Thyroid gland (tissue), 4 donors: ENCODE results near the gene PUSL1.

ENCODE experiments used
- POLR2A ChIP-seq, 2 donors: fragments of 450-650 bp; IDR thresholded peaks; one replicate each; pipeline ENCODE4 v1.6.1; 2017; ENCODE audit warnings: antibody characterized with exemption in 2 of 2, mild to moderate bottlenecking in 2 of 2, moderate library complexity in 1 of 2
- TF ChIP-seq, protein P1 (sequence below), 6 experiments: fragments of 200-600 bp in 3 of 6; fragments of 450-650 bp in 3 of 6; sonication (generic) in 3 of 6; IDR thresholded peaks; one replicate each; pipeline ENCODE4 v1.5.1; 2016 to 2019; ENCODE audit warnings: antibody characterized with exemption in 6 of 6, mild to moderate bottlenecking in 2 of 6, inconsistent platforms in 1 of 6, moderate library complexity in 1 of 6

DNA sequence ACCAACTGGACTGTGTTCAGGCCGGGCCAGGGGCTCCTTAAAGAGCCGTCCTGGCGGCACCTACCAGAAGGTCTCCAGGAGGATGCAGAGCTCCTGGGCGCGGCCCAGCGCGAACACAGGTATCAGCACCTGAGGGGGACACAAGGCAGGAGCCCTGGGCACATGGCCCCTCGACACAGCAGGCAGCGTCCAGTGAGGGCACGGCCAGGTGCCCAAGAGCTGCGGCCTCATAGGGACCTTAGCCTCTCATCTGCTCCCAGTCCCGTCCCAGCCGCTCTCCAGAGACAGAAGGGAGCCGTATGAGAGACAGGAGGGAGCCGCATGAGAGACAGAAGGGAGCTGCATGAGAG is 5.8 kb downstream of the PUSL1 start:
- no peak for TF ChIP-seq POLR2A (IDR thresholded peaks at IDR 0.05)
- TF ChIP-seq, protein P1, sequence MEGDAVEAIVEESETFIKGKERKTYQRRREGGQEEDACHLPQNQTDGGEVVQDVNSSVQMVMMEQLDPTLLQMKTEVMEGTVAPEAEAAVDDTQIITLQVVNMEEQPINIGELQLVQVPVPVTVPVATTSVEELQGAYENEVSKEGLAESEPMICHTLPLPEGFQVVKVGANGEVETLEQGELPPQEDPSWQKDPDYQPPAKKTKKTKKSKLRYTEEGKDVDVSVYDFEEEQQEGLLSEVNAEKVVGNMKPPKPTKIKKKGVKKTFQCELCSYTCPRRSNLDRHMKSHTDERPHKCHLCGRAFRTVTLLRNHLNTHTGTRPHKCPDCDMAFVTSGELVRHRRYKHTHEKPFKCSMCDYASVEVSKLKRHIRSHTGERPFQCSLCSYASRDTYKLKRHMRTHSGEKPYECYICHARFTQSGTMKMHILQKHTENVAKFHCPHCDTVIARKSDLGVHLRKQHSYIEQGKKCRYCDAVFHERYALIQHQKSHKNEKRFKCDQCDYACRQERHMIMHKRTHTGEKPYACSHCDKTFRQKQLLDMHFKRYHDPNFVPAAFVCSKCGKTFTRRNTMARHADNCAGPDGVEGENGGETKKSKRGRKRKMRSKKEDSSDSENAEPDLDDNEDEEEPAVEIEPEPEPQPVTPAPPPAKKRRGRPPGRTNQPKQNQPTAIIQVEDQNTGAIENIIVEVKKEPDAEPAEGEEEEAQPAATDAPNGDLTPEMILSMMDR (IDR thresholded peaks at IDR 0.05) = no peak
